Left cardiac atrium (tissue), 4 donors: ENCODE measurements around the gene MKS1. TPM values are rescaled to one million over a fixed set of nuclear protein-coding genes. Genes with fewer than 3 reads are reported as not detected.
A peak's percentile ranks its signal among the peaks of the same experiment; 100 is the strongest.

Source experiments
- ATAC-seq, 2 donors: fragments of 200-7000 bp; cut with Tn5 transposase; one replicate each; pipeline ENCODE4 v1.9.1; 2020; ENCODE audit warnings: mild to moderate bottlenecking in 2 of 2, moderate library complexity in 2 of 2
- DNase-seq: peaks from one replicate; pipeline ENCODE4 v3.0.0-alpha.2; 2020
- intact Hi-C, 2 donors: fragments of 100-400 bp; cut with DNase I; formaldehyde crosslinking; loops; one replicate each; pipeline versions ENCODE4 v1.14.1 to v1.15.1; 2022 to 2023
- total RNA-seq, 2 donors: library from RNA; stranded (reverse); fragmentation: NEBNext Ultra II Directional; extraction: Animal tissue kit (Norgen Biotek cat#: 25700); gene quantifications; one replicate each; pipeline ENCODE4 v1.2.1, GENCODE V29; 2021
- donor health status: DM: no; HTN: yes; CAD: no.
- donor health status: DM: no; HTN: yes; CAD: no; lungs with severe emphysema.
- donor health status: DM: yes; HTN: yes; CAD: no.
- donor health status: Dilated cardiomyopathy.

Gene MKS1
- total RNA-seq, 2 donors from 2014 or later = 4.5 to 9.0 TPM

DNA sequence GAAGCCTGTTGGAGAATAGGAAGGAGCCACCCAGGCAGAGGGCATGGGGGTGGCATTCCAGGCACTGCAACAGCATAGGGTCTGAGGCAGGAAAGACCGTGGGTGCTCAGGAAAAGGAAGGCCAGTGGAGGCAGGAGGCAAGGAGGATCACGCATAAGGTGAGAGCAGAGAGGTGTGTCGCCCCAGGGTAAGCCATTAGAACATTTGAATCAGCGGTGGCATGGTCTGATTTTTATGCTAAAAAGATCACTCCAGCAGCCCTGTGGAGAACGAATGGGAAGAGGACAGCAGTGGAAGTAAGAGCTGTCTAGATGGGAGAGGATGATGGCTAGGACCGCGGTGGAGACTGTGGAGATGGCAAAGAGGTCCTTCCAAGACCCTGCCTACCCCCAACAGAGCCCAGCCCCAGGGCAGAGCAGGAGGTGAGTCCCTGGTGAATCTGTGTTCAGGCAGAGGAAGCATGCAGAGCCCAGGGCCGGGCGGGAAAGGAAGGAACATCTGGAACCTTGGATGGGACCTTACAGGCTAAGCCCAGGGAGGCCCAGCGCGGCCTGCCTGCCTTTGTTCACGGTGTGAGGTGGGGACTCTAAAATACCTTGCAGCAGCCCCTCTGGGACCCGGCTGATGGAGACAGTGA is 27.2 kb upstream of the MKS1 start:
- intact Hi-C loops = loop anchor here in 1 of 2 donors (10.0 kb wide), 1 partner anchor 169 kb away; the partner anchor contains the start of gene RNF43

DNA sequence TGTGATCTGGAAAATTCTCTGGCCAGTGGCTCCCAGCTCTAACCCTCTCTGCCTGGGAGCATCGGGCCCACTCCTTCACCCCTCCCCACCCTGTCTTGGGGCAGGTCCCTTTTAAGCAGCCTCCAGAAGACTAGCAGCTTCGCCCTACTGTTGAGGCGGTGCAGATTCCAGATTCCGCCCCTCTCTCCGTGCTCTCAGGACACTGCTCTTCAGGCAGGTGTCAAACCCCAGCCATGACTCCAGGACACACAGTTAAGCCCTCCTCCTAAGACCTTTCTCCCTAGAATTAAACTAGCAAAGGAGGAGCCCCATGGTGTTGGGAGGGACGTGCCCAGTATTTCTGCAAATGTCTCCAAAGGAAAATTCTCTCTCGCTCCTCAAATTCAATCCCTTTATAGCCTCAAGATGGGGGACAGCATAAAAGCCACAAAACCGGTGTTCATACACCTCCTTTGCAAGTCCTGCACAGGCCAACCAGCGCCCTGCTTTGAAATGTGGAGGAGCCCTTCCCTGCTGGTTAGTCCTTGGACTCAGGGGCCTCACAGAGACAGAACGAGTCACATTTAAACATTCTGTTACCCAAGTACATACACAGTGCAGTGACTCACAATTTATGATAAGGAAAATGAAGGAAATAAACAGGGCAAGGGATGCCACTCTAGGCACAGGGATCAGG is 26.5 kb upstream of the MKS1 start:
- DNase-seq (no peak), ATAC-seq (no peak)
- intact Hi-C loops = loop anchor here in 1 of 2 donors (10.0 kb wide), 1 partner anchor 169 kb away; the partner anchor contains the start of gene RNF43

More for the DNA sequence above, 27.2 kb upstream of the MKS1 start:
- ATAC-seq (no peak), DNase-seq (no peak)

DNA sequence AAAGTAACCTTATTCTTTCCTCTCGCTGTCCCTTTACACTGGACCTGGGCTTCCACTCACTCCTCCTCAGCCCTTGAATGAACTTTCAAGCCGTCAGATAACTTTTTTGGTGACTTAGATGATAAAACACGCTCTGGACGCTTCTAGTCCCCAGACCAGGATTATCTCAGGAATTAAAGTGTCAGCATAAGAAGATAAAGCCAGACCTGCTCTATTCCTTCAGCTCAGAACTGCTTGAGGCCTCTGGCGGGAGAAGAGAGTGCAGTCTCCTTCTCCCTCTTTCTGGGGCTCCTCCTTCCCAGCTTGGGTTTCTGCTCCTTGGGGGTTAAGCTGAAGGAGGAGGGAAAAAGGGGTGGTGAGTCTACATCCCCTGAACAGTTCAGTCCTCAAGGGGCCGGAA is 25.9 kb upstream of the MKS1 start:
- ATAC-seq (no peak), DNase-seq (no peak)
- intact Hi-C loops = loop anchor here in 1 of 2 donors (10.0 kb wide), 1 partner anchor 170 kb away; the partner anchor contains the start of gene RNF43

DNA sequence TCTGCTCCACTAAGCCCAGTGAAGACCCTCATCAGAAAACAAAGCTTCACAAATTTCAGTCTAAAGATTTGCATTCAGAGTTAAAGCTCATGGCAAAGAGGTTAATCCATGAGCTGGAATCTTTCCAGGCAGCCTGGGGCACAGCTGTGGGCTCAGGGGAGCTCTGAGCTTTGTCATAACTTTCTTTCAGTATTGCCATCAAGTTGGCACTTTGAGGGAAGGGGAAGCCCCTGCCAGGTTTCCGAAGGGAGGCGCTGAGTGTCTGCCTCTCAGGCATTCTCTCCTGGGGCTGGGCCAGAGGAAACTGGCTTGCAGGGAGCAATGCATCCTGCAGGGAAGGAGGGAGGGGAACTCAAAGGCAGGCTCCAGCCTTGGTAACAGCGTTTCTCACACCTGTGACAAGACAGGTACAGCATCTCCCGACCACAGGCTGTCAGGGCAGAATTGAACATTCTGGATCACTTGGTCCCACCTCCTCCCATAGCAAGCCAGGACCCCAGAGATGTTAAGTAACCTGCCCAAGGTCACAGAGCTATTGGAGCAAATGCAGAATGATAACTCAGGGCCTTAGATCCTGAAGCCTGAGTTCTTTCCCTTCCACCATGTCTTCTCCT is 23.2 kb upstream of the MKS1 start:
- no peak for ATAC-seq
- no peak for DNase-seq
- intact Hi-C loops = loop anchor here in 1 of 2 donors (10.0 kb wide), 1 partner anchor 173 kb away; the partner anchor contains the start of gene RNF43

DNA sequence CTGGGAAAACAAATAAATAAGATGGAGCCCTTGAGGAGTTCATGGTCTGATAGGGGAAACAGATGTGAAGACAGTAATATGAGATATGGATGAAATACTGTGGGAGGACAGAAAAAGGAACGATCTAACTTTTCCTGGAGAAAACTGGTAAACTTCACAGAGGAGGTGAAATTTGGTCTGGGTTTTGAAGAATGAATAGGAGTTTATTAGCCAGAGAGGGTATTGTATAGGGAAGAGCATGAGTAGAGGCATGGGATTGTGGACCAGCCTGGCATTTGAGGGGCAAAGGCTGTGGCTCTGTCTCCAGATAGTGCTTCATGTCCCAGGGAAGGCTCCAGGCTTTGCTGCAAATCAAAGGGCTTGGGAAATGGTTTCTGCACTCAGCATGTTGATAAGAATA is 20.9 kb upstream of the MKS1 start:
- no peak for DNase-seq
- intact Hi-C loops = loop anchor here in 1 of 2 donors (10.0 kb wide), 1 partner anchor 175 kb away; the partner anchor contains the start of gene RNF43
- no peak for ATAC-seq

DNA sequence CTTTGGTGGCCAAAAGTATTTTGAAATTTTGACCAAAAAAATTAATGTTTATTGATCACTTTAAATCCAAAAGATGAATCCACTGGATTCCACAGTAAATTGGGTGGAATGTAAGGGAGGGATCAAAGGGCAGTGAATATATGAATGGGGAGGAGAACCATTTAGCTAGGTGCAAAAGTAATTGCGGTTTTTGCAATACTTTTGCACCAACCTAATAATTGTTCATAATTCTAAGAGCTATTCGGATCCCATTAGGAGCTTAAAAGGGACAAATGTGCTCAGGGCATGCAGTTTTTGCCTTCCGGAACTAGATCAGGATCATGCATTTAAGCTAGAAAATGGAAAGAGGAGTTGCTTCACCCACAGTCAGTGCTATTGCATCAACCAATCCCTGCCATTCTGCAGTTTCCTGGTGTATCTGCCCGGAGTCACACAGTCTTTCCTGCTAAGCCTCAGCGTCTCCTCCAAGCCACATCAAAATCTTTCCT is 19.1 kb upstream of the MKS1 start, which contains the start of gene LPO:
LPO (plus strand) TSS at position 438 of the 488 bp plus-strand sequence. CDS start 4,396 bp downstream, outside the sequence.
- intact Hi-C loops = no loop called here
- no peak for ATAC-seq
- DNase-seq = no peak

DNA sequence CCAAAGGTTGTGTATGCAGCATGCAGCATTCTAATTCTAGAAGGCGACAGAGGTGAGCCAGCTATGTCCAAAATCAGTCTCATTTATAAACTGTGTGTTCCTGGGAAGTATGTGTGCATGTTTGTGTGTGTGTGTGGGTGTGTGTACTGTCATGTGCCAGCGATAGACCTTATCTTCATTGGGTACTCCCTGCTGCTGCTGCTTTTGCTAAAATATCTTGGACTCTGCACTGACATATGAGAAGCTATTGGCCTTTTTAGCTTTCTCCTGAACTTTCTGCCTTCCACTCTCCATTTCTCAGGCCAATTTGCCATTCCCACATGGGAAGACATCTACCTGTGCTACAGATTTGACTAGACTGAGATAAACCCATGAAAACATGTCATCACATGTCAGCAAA is 17.3 kb upstream of the MKS1 start:
- no peak for ATAC-seq
- DNase-seq = no peak
- intact Hi-C loops = no loop called here

DNA sequence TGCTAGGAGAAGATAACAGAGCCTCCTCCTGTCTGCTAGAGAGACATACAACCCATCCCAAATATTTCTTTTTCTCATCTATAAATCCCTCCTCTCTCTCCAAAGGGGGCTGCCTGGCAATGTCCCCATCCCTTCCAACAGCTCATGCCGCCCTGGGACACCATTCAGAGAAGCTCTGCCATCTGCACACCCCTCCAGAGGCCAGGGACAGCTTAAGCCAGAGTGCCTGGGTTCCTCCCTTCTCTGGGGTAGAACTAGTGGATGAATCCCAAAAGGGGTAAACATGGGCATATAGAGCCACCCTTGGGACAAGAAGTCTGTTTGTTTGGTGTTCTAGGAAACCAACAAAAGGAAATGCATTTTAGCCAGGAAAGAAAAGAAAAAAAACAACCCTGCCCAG is 16.8 kb upstream of the MKS1 start:
- ATAC-seq (no peak), DNase-seq (no peak)
- intact Hi-C loops = no loop called here

DNA sequence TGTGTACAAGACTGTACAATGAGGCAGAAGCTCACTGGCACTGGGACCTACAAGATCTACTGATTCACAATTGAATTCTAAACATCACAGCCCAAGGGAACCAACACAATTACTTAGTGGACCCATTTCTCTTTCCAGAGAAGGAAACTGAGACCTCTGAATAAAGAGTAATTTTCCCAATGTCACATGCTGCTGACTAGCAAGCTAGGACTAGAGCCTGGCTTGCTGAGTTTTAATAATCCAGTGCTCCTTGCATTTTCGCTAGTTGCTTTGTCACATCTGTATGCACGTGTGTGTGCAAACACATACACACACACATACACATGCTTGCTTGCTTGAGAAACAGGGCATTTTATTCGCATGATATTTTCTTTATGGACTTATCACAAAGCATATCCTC is 15.5 kb upstream of the MKS1 start:
- intact Hi-C loops = no loop called here
- ATAC-seq = no peak

DNA sequence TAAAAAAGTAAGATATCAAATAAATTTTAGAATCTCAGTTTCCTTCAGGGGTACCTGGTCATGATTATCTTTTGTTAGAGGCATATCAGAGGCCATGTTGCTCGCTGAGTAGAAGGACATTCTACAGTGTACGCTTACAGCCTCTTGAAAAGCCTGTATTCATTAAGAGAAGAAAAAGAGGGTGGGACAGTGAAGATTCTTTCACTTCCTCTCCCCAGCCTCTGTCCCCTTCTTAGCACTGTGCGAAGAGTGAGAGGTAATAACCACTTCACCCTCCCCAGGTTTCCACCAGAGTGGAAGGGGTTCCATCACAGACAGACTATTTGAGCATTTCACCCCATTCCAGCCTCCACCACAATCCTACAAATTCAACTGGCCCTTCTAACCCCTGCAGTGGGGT is 14.5 kb upstream of the MKS1 start:
- ATAC-seq (peak in 1 of 2 donors; percentile 25), DNase-seq (no peak)
- intact Hi-C loops = no loop called here

More for the DNA sequence above, 15.5 kb upstream of the MKS1 start:
- no peak for DNase-seq

DNA sequence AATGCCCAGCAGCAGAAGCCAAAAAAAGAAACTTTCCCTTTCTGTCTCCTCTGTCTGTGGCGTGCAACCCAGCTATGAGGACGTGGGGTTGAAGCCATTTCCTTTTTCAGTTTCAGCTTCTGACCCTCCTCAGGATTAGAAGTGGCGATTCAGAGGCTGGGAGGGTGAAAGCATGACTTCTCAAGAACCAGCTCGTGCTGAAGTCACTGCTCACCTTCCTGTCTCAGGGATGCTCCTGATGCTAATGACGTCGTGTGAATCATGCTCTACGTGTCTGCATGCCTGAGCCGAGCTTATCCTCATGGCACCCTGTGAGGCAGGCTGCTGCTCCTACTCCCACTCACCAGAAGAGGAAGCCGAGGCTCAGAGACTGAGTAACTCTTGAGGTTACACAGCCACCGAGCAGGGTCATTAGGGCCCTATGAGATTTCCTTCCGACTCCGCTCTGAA is 13.7 kb upstream of the MKS1 start:
- ATAC-seq (peak in 1 of 2 donors; percentile 78), DNase-seq (no peak)
- intact Hi-C loops = no loop called here

DNA sequence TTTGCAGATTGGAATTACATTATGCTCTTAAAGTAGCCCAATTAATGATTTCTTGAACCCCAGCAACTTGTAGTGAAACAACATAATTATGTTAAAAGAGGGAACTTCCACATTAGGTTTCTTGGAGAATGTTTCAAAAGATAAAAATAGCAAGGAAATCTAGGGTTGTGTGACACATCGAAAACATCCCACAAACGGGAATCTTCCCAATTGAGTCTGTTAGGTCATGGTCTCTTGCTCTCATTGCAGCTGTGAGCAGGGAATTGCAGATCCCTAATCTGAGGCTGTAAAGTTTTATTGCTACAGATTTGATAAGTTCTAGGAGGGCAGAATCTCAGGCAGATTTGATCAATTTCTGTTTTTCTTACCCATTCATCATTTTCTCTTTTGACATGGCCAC is 12.6 kb upstream of the MKS1 start:
- DNase-seq (no peak), ATAC-seq (no peak)
- intact Hi-C loops = no loop called here

DNA sequence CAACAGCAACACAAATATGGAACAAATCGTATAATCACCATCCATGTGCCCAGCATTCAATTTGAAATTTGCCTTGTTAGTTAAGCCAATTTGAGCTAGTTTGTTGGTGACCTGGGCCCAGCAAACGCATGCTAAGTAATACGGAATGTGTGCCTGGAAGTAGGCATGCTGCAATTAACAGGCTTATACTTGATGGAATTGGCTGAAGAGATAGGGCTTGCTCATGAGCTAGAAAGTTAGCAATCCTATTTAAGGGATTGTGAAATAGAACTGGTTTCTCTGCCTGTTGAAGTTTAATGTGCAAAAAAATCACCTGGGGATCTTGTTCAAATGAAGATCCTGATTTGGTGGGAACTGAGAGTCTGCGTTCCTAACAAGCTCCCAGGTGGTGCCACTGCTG is 10.8 kb upstream of the MKS1 start:
- intact Hi-C loops = no loop called here
- DNase-seq = no peak
- no peak for ATAC-seq

DNA sequence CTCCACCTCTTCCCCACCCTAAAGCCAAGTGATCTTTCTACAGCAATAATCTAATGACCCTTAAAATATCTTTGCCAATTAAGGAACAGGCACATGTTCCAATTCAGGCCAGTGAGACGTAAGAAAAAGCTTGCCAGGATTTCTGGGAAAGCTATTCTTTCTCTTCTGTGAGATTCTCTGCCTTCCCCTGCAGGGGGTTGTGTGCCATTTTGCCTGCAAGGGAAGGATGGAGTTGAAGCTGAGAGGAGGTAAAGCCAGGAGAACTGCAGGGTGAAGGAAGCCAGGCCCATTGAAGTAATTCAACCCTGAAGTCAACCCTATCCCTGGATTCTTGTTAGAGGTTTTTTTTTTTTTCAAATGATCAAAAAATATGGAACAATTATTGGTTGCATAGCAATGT is 10.3 kb upstream of the MKS1 start:
- DNase-seq (no peak), ATAC-seq (no peak)
- intact Hi-C loops = no loop called here

DNA sequence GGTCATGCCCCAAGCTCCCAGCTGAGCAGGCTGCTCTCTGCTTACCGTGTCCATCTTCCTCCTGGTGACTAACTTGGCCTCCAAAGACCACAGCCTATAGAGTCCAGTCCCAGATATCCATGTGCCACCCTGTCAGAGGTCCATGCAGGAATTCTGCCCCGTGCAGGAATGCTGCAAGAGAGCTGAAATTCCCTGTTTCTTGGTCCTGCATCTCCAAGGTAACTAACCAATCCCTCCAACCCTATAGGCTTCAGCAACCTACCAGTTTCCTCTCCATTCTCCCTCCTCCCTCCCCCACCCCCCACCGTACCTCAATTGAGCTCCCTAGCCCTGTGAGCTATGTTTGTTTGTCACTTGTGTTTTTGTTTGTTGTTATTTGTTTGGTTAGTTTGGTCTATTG is 9.6 kb upstream of the MKS1 start:
- intact Hi-C loops = no loop called here

DNA sequence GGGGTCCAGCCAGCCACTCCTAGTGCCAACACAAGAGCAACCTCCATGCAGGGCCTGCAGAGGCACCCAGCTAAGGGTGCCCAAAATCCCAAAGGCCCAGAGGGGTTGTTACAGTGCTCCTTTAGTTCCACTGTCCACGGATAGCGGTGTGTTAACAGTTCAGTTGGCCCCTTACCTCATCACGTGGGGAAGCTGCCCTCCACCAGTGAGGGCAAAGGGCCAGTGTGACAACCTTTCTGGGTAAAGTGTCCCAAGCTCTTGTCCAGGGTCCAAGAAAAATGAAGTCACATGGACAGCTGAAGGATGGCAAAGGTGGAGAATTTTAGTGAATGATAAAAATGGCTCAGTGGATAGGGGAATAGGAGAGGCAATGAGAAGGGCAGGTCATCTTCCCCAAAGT is 8.7 kb upstream of the MKS1 start:
- no peak for ATAC-seq
- DNase-seq = no peak
- intact Hi-C loops = no loop called here

More for the DNA sequence above, 9.6 kb upstream of the MKS1 start:
- ATAC-seq = no peak
- DNase-seq = no peak

DNA sequence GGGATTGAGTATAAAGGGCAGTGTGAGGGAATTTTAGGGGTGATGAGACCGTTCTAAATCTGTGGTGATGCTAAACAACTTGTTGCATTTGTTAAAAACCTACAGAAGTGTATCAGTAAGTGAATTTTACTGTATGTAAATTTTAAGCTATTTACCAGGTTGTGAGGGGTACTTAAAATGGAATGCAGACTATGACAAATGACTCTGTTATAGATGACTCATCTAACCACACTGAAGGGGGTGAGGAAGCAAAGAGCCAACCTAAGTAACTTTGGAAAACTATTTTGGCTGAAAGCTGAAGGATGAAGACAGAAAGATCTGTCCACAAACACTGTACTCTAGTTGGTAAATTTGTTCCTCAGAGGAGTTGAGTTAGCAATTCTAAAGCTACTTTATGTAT is 5.3 kb upstream of the MKS1 start:
- intact Hi-C loops = no loop called here
- ATAC-seq = no peak
- no peak for DNase-seq

DNA sequence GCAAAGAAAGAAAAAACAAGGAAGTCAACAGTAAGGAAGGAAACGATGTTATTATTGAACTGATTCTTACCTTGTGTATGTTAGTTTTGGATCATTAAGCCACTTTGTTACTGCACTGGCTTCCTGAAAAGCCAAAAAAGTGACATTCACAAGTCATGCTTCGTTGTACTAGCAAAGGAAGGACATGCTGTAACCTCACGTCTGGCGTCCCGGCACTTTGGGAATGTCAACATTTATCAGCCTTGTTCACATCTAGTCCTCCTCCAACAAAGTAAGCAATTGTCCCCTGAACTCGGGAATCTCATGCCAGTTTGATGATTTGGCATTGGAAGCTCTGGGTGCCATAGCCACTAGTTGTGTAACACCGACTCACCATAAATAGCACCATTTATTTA is 731 bp upstream of the MKS1 start:
- ATAC-seq = no peak
- DNase-seq = no peak
- intact Hi-C loops = no loop called here

DNA sequence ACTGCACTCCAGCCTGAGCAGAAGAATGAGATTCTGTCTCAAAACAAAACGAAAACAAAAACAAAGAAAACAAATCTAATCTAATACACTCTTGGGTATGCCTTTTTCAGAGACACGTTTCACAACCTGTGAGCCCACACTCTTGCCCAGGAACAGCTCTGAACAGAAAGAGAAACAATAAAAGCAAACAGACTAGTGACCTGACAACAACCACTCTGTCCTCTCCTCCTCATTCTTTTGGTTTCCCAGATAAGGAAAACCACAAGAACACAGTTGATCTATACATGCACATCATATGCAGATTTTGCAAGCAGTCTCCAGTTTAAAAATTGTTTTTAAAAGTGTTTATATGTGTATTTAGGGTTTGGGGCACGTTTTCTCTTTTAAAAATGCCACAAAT is 1.3 kb downstream of the MKS1 start:
- no peak for DNase-seq
- intact Hi-C loops = no loop called here
- ATAC-seq = no peak

DNA sequence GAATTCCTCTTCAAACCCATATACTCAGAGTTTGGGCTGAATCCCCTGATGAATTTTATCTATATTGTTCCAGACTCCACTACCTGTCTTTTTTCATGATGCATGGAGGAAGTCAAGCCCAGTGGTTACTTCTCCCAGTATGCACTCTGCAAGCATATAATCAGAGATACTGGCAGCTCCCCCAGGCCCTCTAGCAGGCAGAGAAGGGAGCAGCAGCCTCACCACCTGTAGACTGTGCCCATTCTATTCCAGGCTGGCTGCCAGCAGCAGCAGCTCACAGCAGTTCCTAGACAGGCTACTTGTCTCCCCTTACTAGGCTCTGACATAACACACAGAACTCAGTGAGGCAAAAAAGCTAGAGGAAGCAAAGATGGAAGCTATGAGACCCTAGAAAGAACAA is 3.4 kb downstream of the MKS1 start:
- no peak for DNase-seq
- intact Hi-C loops = no loop called here
- no peak for ATAC-seq
